Measurements from ENCODE around the gene ZNF547.

DNA sequence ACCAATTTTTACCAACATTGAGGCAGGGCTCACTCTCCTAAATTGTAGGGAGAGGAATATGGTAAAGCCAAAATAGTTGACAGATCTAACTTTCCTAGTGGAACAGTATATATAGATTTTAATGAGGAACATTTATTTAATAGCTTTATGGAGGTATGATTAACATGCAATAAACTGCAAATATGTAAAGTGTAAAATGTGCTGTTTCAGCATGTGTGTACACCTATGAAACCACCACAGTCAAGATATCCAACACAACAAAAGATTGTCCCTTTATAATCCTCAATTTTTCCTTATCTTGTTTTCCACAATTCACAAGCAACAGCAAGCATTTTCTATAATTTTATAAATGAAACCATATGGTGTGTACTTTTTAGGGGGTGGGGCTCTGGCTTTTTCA is 4.1 kb upstream of the ZNF547 start:
- TF ChIP-seq CTCF (IDR thresholded peaks at IDR 0.05) (no peak), POLR2A (IDR thresholded peaks at IDR 0.05) (no peak)

Data from heart left ventricle (tissue), 13 donors.